Tibial nerve (tissue), 3 donors: ENCODE data around the gene ZBTB5.

ENCODE experiments used
- POLR2A ChIP-seq, 2 donors: fragments of 450-650 bp; IDR thresholded peaks; one replicate each; pipeline ENCODE4 v1.6.1; 2017; ENCODE audit warnings: antibody characterized with exemption in 2 of 2, mild to moderate bottlenecking in 2 of 2, moderate library complexity in 2 of 2
- TF ChIP-seq, protein P1 (sequence below), 5 experiments: fragments of 200-600 bp in 3 of 5; fragments of 450-650 bp in 2 of 5; sonication (generic) in 3 of 5; IDR thresholded peaks; one replicate each; pipeline ENCODE4 v1.5.1; 2016 to 2019; ENCODE audit warnings: antibody characterized with exemption in 5 of 5, mild to moderate bottlenecking in 3 of 5, moderate library complexity in 2 of 5

DNA sequence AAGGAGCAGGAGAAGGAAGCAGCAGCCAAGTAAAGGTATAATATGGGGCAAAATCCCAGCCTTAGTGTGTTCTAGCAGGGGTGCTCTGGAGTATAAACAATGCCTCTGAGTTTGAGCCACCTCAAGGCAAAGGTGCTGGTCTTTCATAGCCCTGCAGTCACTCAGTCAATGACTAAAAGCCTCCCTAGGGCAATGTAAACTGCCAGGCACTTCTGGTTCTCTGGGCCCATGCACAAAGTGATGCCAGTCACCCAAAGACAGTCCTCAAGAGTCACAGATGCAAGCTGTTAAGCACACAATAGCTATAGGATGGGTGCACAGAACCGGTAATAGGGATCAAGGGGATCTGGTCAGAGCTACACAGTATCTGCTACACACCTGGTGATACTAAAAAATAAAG, 12.6 kb downstream of the ZBTB5 start:
- TF ChIP-seq POLR2A (IDR thresholded peaks at IDR 0.05) = no peak
- TF ChIP-seq, protein P1, sequence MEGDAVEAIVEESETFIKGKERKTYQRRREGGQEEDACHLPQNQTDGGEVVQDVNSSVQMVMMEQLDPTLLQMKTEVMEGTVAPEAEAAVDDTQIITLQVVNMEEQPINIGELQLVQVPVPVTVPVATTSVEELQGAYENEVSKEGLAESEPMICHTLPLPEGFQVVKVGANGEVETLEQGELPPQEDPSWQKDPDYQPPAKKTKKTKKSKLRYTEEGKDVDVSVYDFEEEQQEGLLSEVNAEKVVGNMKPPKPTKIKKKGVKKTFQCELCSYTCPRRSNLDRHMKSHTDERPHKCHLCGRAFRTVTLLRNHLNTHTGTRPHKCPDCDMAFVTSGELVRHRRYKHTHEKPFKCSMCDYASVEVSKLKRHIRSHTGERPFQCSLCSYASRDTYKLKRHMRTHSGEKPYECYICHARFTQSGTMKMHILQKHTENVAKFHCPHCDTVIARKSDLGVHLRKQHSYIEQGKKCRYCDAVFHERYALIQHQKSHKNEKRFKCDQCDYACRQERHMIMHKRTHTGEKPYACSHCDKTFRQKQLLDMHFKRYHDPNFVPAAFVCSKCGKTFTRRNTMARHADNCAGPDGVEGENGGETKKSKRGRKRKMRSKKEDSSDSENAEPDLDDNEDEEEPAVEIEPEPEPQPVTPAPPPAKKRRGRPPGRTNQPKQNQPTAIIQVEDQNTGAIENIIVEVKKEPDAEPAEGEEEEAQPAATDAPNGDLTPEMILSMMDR (IDR thresholded peaks at IDR 0.05) = no peak
